ENCODE results near the gene ADAMTS17. TPM values are rescaled to one million over a fixed set of nuclear protein-coding genes. Genes with fewer than 3 reads are reported as not detected.

ADAMTS17 gene
- total RNA-seq, 1 experiment from 2014 or later: 1.5 TPM

- ChIA-PET POLR2A (no interaction called here), CTCF (no interaction called here)
- Histone ChIP-seq H3K36me3 (ENCODE audit: control insufficient read depth, insufficient read depth, low read length) (no peaks in the 10 kb centered on the region), H3K27me3 (replicated peaks; ENCODE audit: control insufficient read depth, insufficient read depth, low read length) (no peaks in the 10 kb centered on the region; the same call in 1 of the 2 replicates), H3K4me3 (ENCODE audit: low read depth, low read length) (no peak overlapping the region), H3K9me3 (no peaks in the 10 kb centered on the region), H3K4me1 (no peaks in the 10 kb centered on the region)
- H3K4me1 Mint-ChIP-seq (ENCODE audit: low read depth, unreplicated experiment): no peaks in the 10 kb centered on the region
- H3K27ac Mint-ChIP-seq (ENCODE audit: unreplicated experiment): no peak overlapping the region
- H3K36me3 Mint-ChIP-seq (ENCODE audit: insufficient read depth, unreplicated experiment): no peaks in the 10 kb centered on the region
- no peak overlapping the region for H3K4me3 Mint-ChIP-seq (ENCODE audit: unreplicated experiment)
- BruUV-seq (replicated peaks): no TSS peak
- DNase-seq: no peak
- no peak for TF ChIP-seq CTCF (IDR thresholded peaks at IDR 0.05; ENCODE audit: insufficient read depth in 1 of 2, low read depth in 1 of 2, low read length in 1 of 2, severe bottlenecking in 1 of 2, unreplicated experiment in 1 of 2)
- H3K9me3 Mint-ChIP-seq (ENCODE audit: unreplicated experiment): no peaks in the 10 kb centered on the region
- H3K27me3 Mint-ChIP-seq (ENCODE audit: insufficient read depth, unreplicated experiment): no peaks in the 10 kb centered on the region
- intact Hi-C loops (cut with micrococcal nuclease; ENCODE audit: unreplicated experiment): no loop called here
Observed at GRCh38 chr15:100053474-100054121, 288.2 kb downstream of the ADAMTS17 start.

DNA sequence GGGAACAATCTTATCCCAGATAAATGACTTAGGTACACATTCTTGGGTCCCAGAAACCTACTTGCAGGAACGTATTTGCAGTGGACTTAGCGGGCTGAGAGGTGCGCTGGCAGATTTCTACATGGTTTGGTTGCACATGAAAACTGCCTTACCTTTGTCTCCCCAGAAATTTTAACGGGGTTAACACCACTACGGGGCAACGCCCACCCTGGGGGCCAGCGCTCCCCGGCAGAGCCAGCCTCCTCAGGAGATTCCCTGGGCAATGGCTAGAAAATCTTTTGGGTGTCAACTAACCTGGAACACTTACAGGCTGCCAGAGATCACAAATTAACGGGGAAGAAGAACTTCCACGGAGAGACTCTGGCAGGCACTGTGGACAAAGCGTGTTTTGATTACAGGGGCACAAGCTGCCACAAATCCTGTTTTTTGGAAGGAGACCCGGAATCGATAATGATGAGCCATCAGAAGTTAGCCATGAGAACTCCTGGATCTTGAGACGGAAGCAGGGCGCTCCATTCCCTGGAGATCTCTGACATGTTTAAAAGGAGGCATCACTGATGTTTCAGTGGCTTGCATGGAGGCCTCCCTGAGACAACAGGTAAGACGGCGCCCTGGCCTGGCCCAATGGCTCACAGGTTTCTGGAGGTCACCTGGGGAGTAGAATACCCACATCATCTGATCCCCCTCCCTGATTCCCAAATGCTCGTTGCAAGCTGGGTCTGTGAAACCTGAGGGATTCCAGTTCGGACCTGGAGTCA is 288.9 kb downstream of the ADAMTS17 start:
- Histone ChIP-seq H3K9me3 (no peaks in the 10 kb centered on the region), H3K27me3 (replicated peaks; ENCODE audit: control insufficient read depth, insufficient read depth, low read length) (no peaks in the 10 kb centered on the region; the same call in 1 of the 2 replicates), H3K36me3 (ENCODE audit: control insufficient read depth, insufficient read depth, low read length) (no peaks in the 10 kb centered on the region), H3K4me3 (ENCODE audit: low read depth, low read length) (no peak overlapping the region), H3K4me1 (no peaks in the 10 kb centered on the region)
- no peaks in the 10 kb centered on the region for H3K27me3 Mint-ChIP-seq (ENCODE audit: insufficient read depth, unreplicated experiment)
- intact Hi-C loops (cut with micrococcal nuclease; ENCODE audit: unreplicated experiment): no loop called here
- no peak for TF ChIP-seq CTCF (IDR thresholded peaks at IDR 0.05; ENCODE audit: insufficient read depth in 1 of 2, low read depth in 1 of 2, low read length in 1 of 2, severe bottlenecking in 1 of 2, unreplicated experiment in 1 of 2)
- no TSS peak for BruUV-seq (replicated peaks)
- H3K4me1 Mint-ChIP-seq (ENCODE audit: low read depth, unreplicated experiment): no peaks in the 10 kb centered on the region
- POLR2A ChIA-PET: no interaction called here
- no peaks in the 10 kb centered on the region for H3K36me3 Mint-ChIP-seq (ENCODE audit: insufficient read depth, unreplicated experiment)
- peaks cover 3% of the 10 kb centered on the region for H3K9me3 Mint-ChIP-seq (ENCODE audit: unreplicated experiment)
- H3K27ac Mint-ChIP-seq (ENCODE audit: unreplicated experiment): no peak overlapping the region
- H3K4me3 Mint-ChIP-seq (ENCODE audit: unreplicated experiment): no peak overlapping the region
- DNase-seq: no peak
- CTCF ChIA-PET: no interaction called here

DNA sequence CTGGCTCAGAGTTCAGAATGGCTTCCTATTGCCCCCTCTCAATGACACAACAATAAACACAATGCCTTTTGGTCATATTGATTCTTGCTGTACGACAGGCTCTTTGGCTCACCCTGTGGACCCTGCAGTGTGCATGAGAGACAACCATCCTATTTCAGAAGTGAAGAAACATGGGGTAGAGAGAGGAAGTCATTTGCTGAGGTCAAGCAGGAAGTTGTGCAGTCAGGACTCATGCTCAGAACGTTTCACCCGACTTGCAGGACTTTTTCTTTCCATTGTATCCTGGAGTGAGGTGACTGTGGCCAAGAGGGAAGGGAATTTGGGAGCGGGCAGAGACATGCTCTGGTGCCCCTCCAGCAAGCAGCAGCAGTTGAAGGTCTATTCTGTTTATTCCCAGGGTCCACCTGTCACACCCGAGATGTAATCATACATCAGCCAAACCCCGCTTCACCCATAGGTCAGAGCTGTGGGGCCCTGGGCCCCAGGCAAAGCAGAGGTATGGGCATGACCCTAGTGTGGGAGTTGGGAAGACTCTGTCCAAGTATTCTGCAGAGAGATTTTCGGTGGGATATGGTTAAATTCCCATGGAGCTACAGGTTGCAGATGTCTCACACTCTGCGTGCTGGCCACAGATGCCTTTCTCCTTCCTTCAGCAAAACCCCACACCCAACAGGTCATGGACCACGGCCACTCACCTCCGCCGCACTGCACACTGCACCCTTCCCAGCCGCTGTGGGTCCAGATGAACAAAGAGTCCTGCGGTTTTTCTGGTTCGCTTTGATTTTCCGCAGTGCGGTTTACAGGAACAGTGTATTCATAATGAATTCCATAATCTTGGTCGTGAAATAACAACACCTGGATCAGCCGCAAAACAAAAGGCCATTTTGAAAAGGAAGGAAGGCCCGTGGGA is 290.6 kb downstream of the ADAMTS17 start:
- H3K4me1 ChIP-seq: no peaks in the 10 kb centered on the region
- H3K4me3 Mint-ChIP-seq (ENCODE audit: unreplicated experiment): no peak overlapping the region
- ChIA-PET CTCF (no interaction called here), POLR2A (no interaction called here)
- no peaks in the 10 kb centered on the region for H3K9me3 ChIP-seq
- no peak overlapping the region for H3K4me3 ChIP-seq (ENCODE audit: low read depth, low read length)
- no peaks in the 10 kb centered on the region for H3K27me3 Mint-ChIP-seq (ENCODE audit: insufficient read depth, unreplicated experiment)
- H3K9me3 Mint-ChIP-seq (ENCODE audit: unreplicated experiment): peaks cover 13% of the 10 kb centered on the region
- DNase-seq: no peak
- no peaks in the 10 kb centered on the region; the same call in 1 of the 2 replicates for H3K27me3 ChIP-seq (replicated peaks; ENCODE audit: control insufficient read depth, insufficient read depth, low read length)
- intact Hi-C loops (cut with micrococcal nuclease; ENCODE audit: unreplicated experiment): no loop called here
- no peaks in the 10 kb centered on the region for H3K36me3 ChIP-seq (ENCODE audit: control insufficient read depth, insufficient read depth, low read length)
- no peak for TF ChIP-seq CTCF (IDR thresholded peaks at IDR 0.05; ENCODE audit: insufficient read depth in 1 of 2, low read depth in 1 of 2, low read length in 1 of 2, severe bottlenecking in 1 of 2, unreplicated experiment in 1 of 2)
- H3K4me1 Mint-ChIP-seq (ENCODE audit: low read depth, unreplicated experiment): no peaks in the 10 kb centered on the region
- no peaks in the 10 kb centered on the region for H3K36me3 Mint-ChIP-seq (ENCODE audit: insufficient read depth, unreplicated experiment)
- BruUV-seq (replicated peaks): no TSS peak
- no peak overlapping the region for H3K27ac Mint-ChIP-seq (ENCODE audit: unreplicated experiment)
